HL-60 (cell line): ENCODE measurements around the gene NRIP1.

Experiments used
- DNase-seq, 2 experiments: peaks; one replicate each; pipeline ENCODE4 v3.0.0-alpha.2; 2010 to 2020; ENCODE audit warnings: low read depth in 1 of 2, low spot score in 1 of 2
- H3K27ac ChIP-seq: fragments of 250-450 bp; sonication (Bioruptor Pico); replicated peaks from 2 replicates; pipeline ENCODE4 v1.5.1; 2020; ENCODE audit warnings: mild to moderate bottlenecking, moderate library complexity
- H3K27me3 ChIP-seq: fragments of 250-450 bp; sonication (Bioruptor Pico); 2 replicates; pipeline ENCODE4 v1.5.1; 2021; ENCODE audit warnings: mild to moderate bottlenecking, moderate library complexity; ENCODE audit not compliant: insufficient read depth, poor library complexity, severe bottlenecking
- H3K4me3 ChIP-seq: replicated peaks from 2 replicates; pipeline ENCODE4 v1.5.1; 2011; ENCODE audit warnings: mild to moderate bottlenecking, control low read depth, low read length; ENCODE audit not compliant: insufficient read depth
- GABPA ChIP-seq: IDR thresholded peaks from 2 replicates; pipeline ENCODE4 v1.6.1; 2012; ENCODE audit warnings: low read depth
- POLR2AphosphoS5 ChIP-seq: IDR thresholded peaks from 2 replicates; pipeline ENCODE4 v1.6.1; 2012; ENCODE audit warnings: low read depth
- SPI1 ChIP-seq: IDR thresholded peaks from 2 replicates; pipeline ENCODE4 v1.6.1; 2012; ENCODE audit warnings: low read depth, mild to moderate bottlenecking, borderline replicate concordance
- TF ChIP-seq, protein P1 (sequence below): IDR thresholded peaks from 2 replicates; pipeline ENCODE4 v1.6.1; 2012; ENCODE audit warnings: low read depth; ENCODE audit not compliant: insufficient replicate concordance
- TF ChIP-seq, protein P2 (sequence below): IDR thresholded peaks from one replicate; pipeline ENCODE4 v1.5.1; 2011; ENCODE audit warnings: low read length, control low read depth, inconsistent platforms; ENCODE audit not compliant: insufficient read depth

Gene NRIP1

DNA sequence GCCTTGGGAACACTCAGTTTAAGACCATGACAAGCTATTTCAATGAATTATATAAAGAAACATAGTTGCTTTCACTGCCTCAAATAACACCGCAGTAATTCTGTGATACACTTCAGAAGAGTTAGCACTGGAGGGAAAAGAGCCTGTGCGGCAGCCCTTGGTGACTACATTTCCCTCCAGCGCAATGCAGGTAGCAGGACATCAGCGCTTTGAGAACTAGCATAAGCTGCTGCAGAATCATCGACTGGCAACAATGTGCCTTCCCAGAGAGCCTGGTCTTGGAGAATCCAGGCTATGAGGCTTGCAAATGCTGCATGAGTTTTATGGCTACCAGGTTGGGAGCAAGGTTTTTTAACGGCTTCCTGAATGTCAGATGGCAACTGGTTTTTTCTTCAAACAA, 7.5 kb downstream of the NRIP1 start:
- H3K27ac ChIP-seq, result no peak overlapping the region
- no peaks in the 10 kb centered on the region for H3K27me3 ChIP-seq
- no peak overlapping the region for H3K4me3 ChIP-seq
- no peak for DNase-seq
- TF ChIP-seq SPI1, result no peak
- TF ChIP-seq, protein P1, sequence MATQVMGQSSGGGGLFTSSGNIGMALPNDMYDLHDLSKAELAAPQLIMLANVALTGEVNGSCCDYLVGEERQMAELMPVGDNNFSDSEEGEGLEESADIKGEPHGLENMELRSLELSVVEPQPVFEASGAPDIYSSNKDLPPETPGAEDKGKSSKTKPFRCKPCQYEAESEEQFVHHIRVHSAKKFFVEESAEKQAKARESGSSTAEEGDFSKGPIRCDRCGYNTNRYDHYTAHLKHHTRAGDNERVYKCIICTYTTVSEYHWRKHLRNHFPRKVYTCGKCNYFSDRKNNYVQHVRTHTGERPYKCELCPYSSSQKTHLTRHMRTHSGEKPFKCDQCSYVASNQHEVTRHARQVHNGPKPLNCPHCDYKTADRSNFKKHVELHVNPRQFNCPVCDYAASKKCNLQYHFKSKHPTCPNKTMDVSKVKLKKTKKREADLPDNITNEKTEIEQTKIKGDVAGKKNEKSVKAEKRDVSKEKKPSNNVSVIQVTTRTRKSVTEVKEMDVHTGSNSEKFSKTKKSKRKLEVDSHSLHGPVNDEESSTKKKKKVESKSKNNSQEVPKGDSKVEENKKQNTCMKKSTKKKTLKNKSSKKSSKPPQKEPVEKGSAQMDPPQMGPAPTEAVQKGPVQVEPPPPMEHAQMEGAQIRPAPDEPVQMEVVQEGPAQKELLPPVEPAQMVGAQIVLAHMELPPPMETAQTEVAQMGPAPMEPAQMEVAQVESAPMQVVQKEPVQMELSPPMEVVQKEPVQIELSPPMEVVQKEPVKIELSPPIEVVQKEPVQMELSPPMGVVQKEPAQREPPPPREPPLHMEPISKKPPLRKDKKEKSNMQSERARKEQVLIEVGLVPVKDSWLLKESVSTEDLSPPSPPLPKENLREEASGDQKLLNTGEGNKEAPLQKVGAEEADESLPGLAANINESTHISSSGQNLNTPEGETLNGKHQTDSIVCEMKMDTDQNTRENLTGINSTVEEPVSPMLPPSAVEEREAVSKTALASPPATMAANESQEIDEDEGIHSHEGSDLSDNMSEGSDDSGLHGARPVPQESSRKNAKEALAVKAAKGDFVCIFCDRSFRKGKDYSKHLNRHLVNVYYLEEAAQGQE, result no peak
- TF ChIP-seq POLR2AphosphoS5, result no peak
- no peak for TF ChIP-seq GABPA
- TF ChIP-seq, protein P2, sequence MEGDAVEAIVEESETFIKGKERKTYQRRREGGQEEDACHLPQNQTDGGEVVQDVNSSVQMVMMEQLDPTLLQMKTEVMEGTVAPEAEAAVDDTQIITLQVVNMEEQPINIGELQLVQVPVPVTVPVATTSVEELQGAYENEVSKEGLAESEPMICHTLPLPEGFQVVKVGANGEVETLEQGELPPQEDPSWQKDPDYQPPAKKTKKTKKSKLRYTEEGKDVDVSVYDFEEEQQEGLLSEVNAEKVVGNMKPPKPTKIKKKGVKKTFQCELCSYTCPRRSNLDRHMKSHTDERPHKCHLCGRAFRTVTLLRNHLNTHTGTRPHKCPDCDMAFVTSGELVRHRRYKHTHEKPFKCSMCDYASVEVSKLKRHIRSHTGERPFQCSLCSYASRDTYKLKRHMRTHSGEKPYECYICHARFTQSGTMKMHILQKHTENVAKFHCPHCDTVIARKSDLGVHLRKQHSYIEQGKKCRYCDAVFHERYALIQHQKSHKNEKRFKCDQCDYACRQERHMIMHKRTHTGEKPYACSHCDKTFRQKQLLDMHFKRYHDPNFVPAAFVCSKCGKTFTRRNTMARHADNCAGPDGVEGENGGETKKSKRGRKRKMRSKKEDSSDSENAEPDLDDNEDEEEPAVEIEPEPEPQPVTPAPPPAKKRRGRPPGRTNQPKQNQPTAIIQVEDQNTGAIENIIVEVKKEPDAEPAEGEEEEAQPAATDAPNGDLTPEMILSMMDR, result no peak

DNA sequence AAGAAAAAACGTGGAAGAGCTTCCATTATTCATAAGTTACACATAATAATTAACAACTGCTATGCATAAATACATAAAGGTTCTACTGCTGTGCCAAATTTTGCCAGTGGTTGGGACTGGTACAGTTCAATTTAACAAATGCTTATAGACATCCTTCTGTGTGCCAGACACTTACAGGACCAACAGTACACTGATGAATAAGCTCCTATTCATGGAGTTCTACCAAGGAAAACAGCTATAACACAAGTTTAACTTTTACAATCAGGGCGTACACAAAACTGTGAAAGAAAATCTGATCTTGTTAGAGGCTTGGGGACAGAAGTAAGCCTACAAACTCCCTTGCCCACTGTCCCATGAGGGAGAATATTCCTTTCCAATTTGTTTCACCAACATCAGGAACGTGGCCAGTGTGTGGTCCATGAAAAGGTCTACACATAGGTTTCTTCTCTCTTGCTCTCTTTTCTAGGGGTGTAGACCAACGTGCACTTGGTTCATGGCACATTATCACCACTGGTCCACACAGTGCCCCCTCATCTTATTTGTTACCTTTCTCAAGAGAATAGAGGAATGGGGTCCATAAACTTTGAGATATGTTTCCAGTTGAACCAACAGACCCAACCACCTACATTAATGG, 10.1 kb downstream of the NRIP1 start:
- TF ChIP-seq, protein P2, result no peak
- no peak for TF ChIP-seq POLR2AphosphoS5
- TF ChIP-seq, protein P1, result no peak
- no peak for TF ChIP-seq SPI1
- TF ChIP-seq GABPA, result no peak
- no peak for DNase-seq
- Histone ChIP-seq H3K27ac (no peak overlapping the region), H3K27me3 (no peaks in the 10 kb centered on the region), H3K4me3 (no peak overlapping the region)

DNA sequence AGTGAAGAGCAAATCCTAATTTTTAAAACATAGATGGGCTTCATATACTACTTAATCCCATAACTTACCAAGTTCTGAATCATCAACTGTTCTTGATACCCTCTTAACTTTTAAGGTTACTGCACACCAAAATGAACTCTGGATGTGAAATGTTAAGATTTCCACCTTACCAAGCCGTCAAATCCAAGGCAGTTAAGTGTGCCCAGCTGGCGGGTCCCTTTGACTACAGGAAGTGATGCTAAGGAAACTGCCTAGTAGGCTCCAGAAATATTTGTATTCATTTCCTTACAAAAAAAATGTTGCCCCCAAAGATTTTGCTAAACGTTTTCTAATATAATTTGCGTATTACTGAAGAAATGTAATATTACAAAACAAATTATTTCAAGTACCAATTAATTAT, 10.7 kb downstream of the NRIP1 start:
- Histone ChIP-seq H3K27me3 (no peaks in the 10 kb centered on the region), H3K4me3 (no peak overlapping the region), H3K27ac (no peak overlapping the region)
- TF ChIP-seq SPI1 (no peak), GABPA (no peak), POLR2AphosphoS5 (no peak)
- TF ChIP-seq, protein P1, result no peak
- TF ChIP-seq, protein P2, result no peak
- DNase-seq, result no peak
